Stimulated activated CD4-positive, alpha-beta T cell treated with anti-CD3 and anti-CD28 coated beads, TNF-alpha, amount 100 ng/mL, for 48 hours (primary cell): Measurements from ENCODE around the gene ZFP28.

ENCODE experiments used
- DNase-seq, 3 donors: peaks; one replicate each; pipeline ENCODE4 v3.0.0-alpha.2; 2020; ENCODE audit warnings: low read depth in 3 of 3

The ZFP28 gene

GRCh38 chr19:56595548-56595899 is 56.8 kb downstream of the ZFP28 start:
- no peak for DNase-seq

GRCh38 chr19:56596676-56597075 is 57.9 kb downstream of the ZFP28 start:
- DNase-seq, result no peak

GRCh38 chr19:56597696-56598095 is 58.9 kb downstream of the ZFP28 start:
- no peak for DNase-seq

GRCh38 chr19:56601375-56601774 is 62.6 kb downstream of the ZFP28 start:
- DNase-seq, result no peak

- no peak for DNase-seq
These were observed 65.1 kb downstream of the ZFP28 start for GRCh38 chr19:56603829-56604228.
